H1 (cell line): ENCODE measurements around the gene IWS1. TPM values are rescaled to one million over a fixed set of nuclear protein-coding genes. Genes with fewer than 3 reads are reported as not detected.

Experiments used
- CTCF ChIA-PET: fragments of 300-600 bp; sonication (Branson Sonifier 250); formaldehyde crosslinking; loops from one replicate; lab custom pipeline; 2021; ENCODE audit not compliant: partially characterized antibody; lab: Charles Lee
- POLR2A ChIA-PET: fragments of 300-600 bp; sonication (Branson Sonifier 250); formaldehyde crosslinking; loops from one replicate; lab custom pipeline; 2021; ENCODE audit warnings: inconsistent platforms; ENCODE audit not compliant: partially characterized antibody; lab: Charles Lee
- DNase-seq, 2 experiments: peaks; one replicate each; pipeline versions ENCODE4 v3.0.0 to v3.0.0-alpha.2; 2010 to 2022; ENCODE audit warnings: low spot score in 2 of 2, low read depth in 1 of 2, mixed read lengths in 1 of 2
- FAIRE-seq: peaks from 2 replicates; lab custom pipeline; 2011; peaks lifted over from hg19 to GRCh38; lab: Jason Lieb, UNC
- H2AFZ ChIP-seq: 2 replicates; pipeline ENCODE4 v1.8.1; 2012; ENCODE audit warnings: low read length, inconsistent platforms
- H2AK5ac ChIP-seq: 2 replicates; pipeline ENCODE4 v1.6.1; 2013; ENCODE audit warnings: low read depth, low read length
- H2BK120ac ChIP-seq: replicated peaks from 2 replicates; pipeline ENCODE3; 2013; ENCODE audit warnings: low read depth, low read length, inconsistent platforms
- H2BK12ac ChIP-seq: 2 replicates; pipeline ENCODE4 v1.6.1; 2013; ENCODE audit warnings: low read depth, low read length
- H2BK15ac ChIP-seq: 2 replicates; pipeline ENCODE4 v1.6.1; 2013; ENCODE audit warnings: low read length
- H2BK20ac ChIP-seq: 2 replicates; pipeline ENCODE4 v1.6.1; 2013; ENCODE audit warnings: low read length
- H2BK5ac ChIP-seq: 2 replicates; pipeline ENCODE4 v1.6.1; 2013; ENCODE audit warnings: low read depth, low read length
- H3K14ac ChIP-seq: 2 replicates; pipeline ENCODE4 v1.6.1; 2013; ENCODE audit warnings: inconsistent platforms; ENCODE audit not compliant: insufficient read length
- H3K18ac ChIP-seq: 2 replicates; pipeline ENCODE4 v1.6.1; 2013; ENCODE audit warnings: low read length; ENCODE audit errors: extremely low read depth
- H3K23ac ChIP-seq: 2 replicates; pipeline ENCODE4 v1.6.1; 2013; ENCODE audit warnings: inconsistent platforms; ENCODE audit not compliant: insufficient read length
- H3K23me2 ChIP-seq: 2 replicates; pipeline ENCODE4 v1.6.1; 2013; ENCODE audit warnings: low read depth, low read length
- H3K27ac ChIP-seq: 2 replicates; pipeline ENCODE4 v1.6.1; 2011; ENCODE audit warnings: low read depth, low read length, inconsistent platforms
- H3K27me3 ChIP-seq, 4 experiments: replicated peaks in 1 of 4; 1 replicate in 1 of 4; 2 replicates in 3 of 4; pipeline versions ENCODE4 v1.6.1 to v1.8.1; 2011 to 2013; ENCODE audit warnings: low read length in 3 of 4, mild to moderate bottlenecking in 3 of 4, inconsistent platforms in 2 of 4, mixed read lengths in 2 of 4, moderate library complexity in 1 of 4; ENCODE audit not compliant: control insufficient read depth in 3 of 4, insufficient read depth in 3 of 4; ENCODE audit errors: extremely low read depth in 1 of 4
- H3K36me3 ChIP-seq, 4 experiments: 2 replicates each; pipeline versions ENCODE4 v1.6.1 to v1.8.1; 2011 to 2013; ENCODE audit warnings: mild to moderate bottlenecking in 4 of 4, low read length in 3 of 4, moderate library complexity in 2 of 4, control low read depth in 1 of 4, inconsistent platforms in 1 of 4; ENCODE audit not compliant: insufficient read depth in 4 of 4, control insufficient read depth in 2 of 4
- H3K4ac ChIP-seq: replicated peaks from 2 replicates; pipeline ENCODE3; 2013; ENCODE audit warnings: low read length, low read depth, mixed read lengths, inconsistent platforms; ENCODE audit not compliant: insufficient read length
- H3K4me1 ChIP-seq, 4 experiments: replicated peaks in 1 of 4; 1 replicate in 1 of 4; 2 replicates in 3 of 4; pipeline versions ENCODE4 v1.6.1 to v1.8.1; 2011 to 2013; ENCODE audit warnings: low read length in 3 of 4, inconsistent platforms in 2 of 4, mixed read lengths in 1 of 4; ENCODE audit not compliant: insufficient read depth in 4 of 4, control insufficient read depth in 3 of 4
- H3K4me2 ChIP-seq, 2 experiments: 2 replicates each; pipeline versions ENCODE4 v1.6.1 to v1.8.1; 2011 to 2013; ENCODE audit warnings: low read depth in 2 of 2, low read length in 2 of 2, control low read depth in 1 of 2, inconsistent platforms in 1 of 2, mild to moderate bottlenecking in 1 of 2; ENCODE audit not compliant: insufficient read depth in 1 of 2
- H3K4me3 ChIP-seq, 4 experiments: fragments of 200-600, 300-600 bp in 1 of 4; sonication (generic), shearing (Covaris generic), sonication (Bioruptor Twin) in 1 of 4; 2 replicates each; pipeline versions ENCODE4 v1.5.1 to v1.8.1; 2011 to 2016; ENCODE audit warnings: low read length in 4 of 4, low read depth in 3 of 4, control low read depth in 2 of 4, inconsistent platforms in 2 of 4, mild to moderate bottlenecking in 2 of 4, mixed read lengths in 1 of 4, moderate library complexity in 1 of 4; ENCODE audit not compliant: insufficient read depth in 2 of 4; ENCODE audit errors: extremely low read depth in 1 of 4
- H3K56ac ChIP-seq: replicated peaks from 2 replicates; pipeline ENCODE3; 2013; ENCODE audit warnings: low read depth, mild to moderate bottlenecking, mixed read lengths, low read length, inconsistent platforms; ENCODE audit not compliant: insufficient read length
- H3K79me1 ChIP-seq: 2 replicates; pipeline ENCODE4 v1.6.1; 2013; ENCODE audit warnings: low read depth, low read length, control low read depth
- H3K79me2 ChIP-seq, 2 experiments: 2 replicates each; pipeline versions ENCODE4 v1.6.1 to v1.8.1; 2012 to 2013; ENCODE audit warnings: low read length in 2 of 2, mild to moderate bottlenecking in 2 of 2, inconsistent platforms in 1 of 2; ENCODE audit not compliant: insufficient read depth in 2 of 2, control insufficient read depth in 1 of 2
- H3K9ac ChIP-seq, 4 experiments: replicated peaks in 1 of 4; 1 replicate in 1 of 4; 2 replicates in 3 of 4; pipeline versions ENCODE4 v1.6.1 to v1.8.1; 2011 to 2013; ENCODE audit warnings: low read depth in 3 of 4, low read length in 3 of 4, control low read depth in 2 of 4, mild to moderate bottlenecking in 2 of 4, moderate library complexity in 2 of 4, inconsistent platforms in 1 of 4; ENCODE audit errors: extremely low read depth in 1 of 4
- H3K9me3 ChIP-seq, 2 experiments: 2 replicates each; pipeline versions ENCODE4 v1.6.1 to v1.8.1; 2012 to 2013; ENCODE audit warnings: mild to moderate bottlenecking in 2 of 2, moderate library complexity in 2 of 2, control low read depth in 1 of 2, inconsistent platforms in 1 of 2, low read depth in 1 of 2, low read length in 1 of 2, mixed read lengths in 1 of 2; ENCODE audit not compliant: insufficient read depth in 2 of 2
- H4K20me1 ChIP-seq, 2 experiments: replicated peaks in 1 of 2; 2 replicates each; pipeline versions ENCODE3 to v1.8.1; 2011 to 2013; ENCODE audit warnings: inconsistent platforms in 2 of 2, low read length in 2 of 2, mild to moderate bottlenecking in 1 of 2; ENCODE audit not compliant: insufficient read depth in 2 of 2, control insufficient read depth in 1 of 2
- H4K5ac ChIP-seq: 2 replicates; pipeline ENCODE4 v1.6.1; 2013; ENCODE audit warnings: low read length, low read depth, mixed read lengths, inconsistent platforms; ENCODE audit not compliant: insufficient read length
- H4K8ac ChIP-seq: 2 replicates; pipeline ENCODE4 v1.8.0; 2013; ENCODE audit warnings: mild to moderate bottlenecking, moderate library complexity, low read length, inconsistent platforms; ENCODE audit not compliant: insufficient read depth; ENCODE audit errors: extremely low read depth
- H4K91ac ChIP-seq: replicated peaks from 2 replicates; pipeline ENCODE3; 2013; ENCODE audit warnings: low read length, mixed read lengths, inconsistent platforms; ENCODE audit not compliant: insufficient read length
- ASH2L ChIP-seq: fragments of 200-600, 300-600 bp; sonication (generic); IDR thresholded peaks from one replicate; pipeline ENCODE4 v1.7.1; 2017; ENCODE audit warnings: low read length
- BCL11A ChIP-seq, 2 experiments: IDR thresholded peaks; one replicate each; pipeline ENCODE4 v1.6.1; 2011; ENCODE audit warnings: low read depth in 2 of 2, low read length in 2 of 2, mild to moderate bottlenecking in 2 of 2
- CEBPB ChIP-seq: IDR thresholded peaks from 2 replicates; pipeline ENCODE4 v1.6.1; 2012; ENCODE audit warnings: low read depth, low read length
- EGR1 ChIP-seq: IDR thresholded peaks from 2 replicates; pipeline ENCODE4 v1.6.1; 2011; ENCODE audit warnings: low read depth, low read length, borderline replicate concordance
- FOSL1 ChIP-seq: IDR thresholded peaks from 2 replicates; pipeline ENCODE4 v1.6.1; 2011; ENCODE audit warnings: mild to moderate bottlenecking, low read depth, low read length, moderate library complexity; ENCODE audit not compliant: insufficient read depth
- POU5F1 ChIP-seq: IDR thresholded peaks from 2 replicates; pipeline ENCODE4 v1.6.1; 2011; ENCODE audit warnings: low read depth, mild to moderate bottlenecking, low read length, moderate library complexity
- RFX5 ChIP-seq: IDR thresholded peaks from 2 replicates; pipeline ENCODE4 v1.6.1; 2011; ENCODE audit warnings: low read depth, low read length, improper control_type of control experiment, borderline replicate concordance
- SAP30 ChIP-seq: fragments of 300-600 bp; sonication (generic); IDR thresholded peaks from 2 replicates; pipeline ENCODE4 v1.7.1; 2012; ENCODE audit warnings: low read length, moderate library complexity, mild to moderate bottlenecking, inconsistent platforms; ENCODE audit not compliant: insufficient read depth, insufficient replicate concordance
- SIRT6 ChIP-seq: IDR thresholded peaks from one replicate; pipeline ENCODE4 v1.7.1; 2012; ENCODE audit warnings: low read length, inconsistent platforms
- SP1 ChIP-seq: IDR thresholded peaks from 2 replicates; pipeline ENCODE4 v1.6.1; 2011; ENCODE audit warnings: low read depth, low read length
- SUZ12 ChIP-seq: fragments of 200-600 bp; sonication (generic); IDR thresholded peaks from 2 replicates; pipeline ENCODE4 v1.6.1; 2012; ENCODE audit warnings: mild to moderate bottlenecking, inconsistent platforms, low read length, moderate library complexity, mixed read lengths
- YY1 ChIP-seq: IDR thresholded peaks from 2 replicates; pipeline ENCODE4 v1.6.1; 2011; ENCODE audit warnings: low read depth, mild to moderate bottlenecking, low read length
- WGBS, 2 experiments: shearing (Covaris generic) in 1 of 2; methylation state at CpG; one replicate each; pipeline versions ENCODE4 v1.1.6 to v1.1.7; 2013 to 2015; ENCODE audit warnings: low lambda C conversion rate in 2 of 2, mixed read lengths in 2 of 2, inconsistent platforms in 1 of 2, low coverage in 1 of 2, missing lambda C conversion rate in 1 of 2; ENCODE audit not compliant: insufficient replicate concordance in 2 of 2, insufficient coverage in 1 of 2, insufficient read length in 1 of 2; ENCODE audit errors: extremely low coverage in 1 of 2, missing lambda C conversion rate in 1 of 2; 5-methylcytosine and 5-hydroxymethylcytosine counted together
- polyA plus RNA-seq, 7 experiments: library from polyadenylated mRNA; depleted of rRNA in 3 of 7; stranded (reverse) in 5 of 7; unstranded in 2 of 7; fragments of >200 nt in 5 of 7; fragments of 200-250 nt in 2 of 7; gene quantifications; 1 replicate in 5 of 7; 2 replicates in 1 of 7; 4 replicates in 1 of 7; pipeline versions ENCODE4 v1.2.1 to v1.2.3, GENCODE V29; 2011 to 2013; ENCODE audit warnings: missing spikeins in 2 of 7, mixed read lengths in 2 of 7
- total RNA-seq: library from RNA; stranded (reverse); fragmentation: NEBNext Ultra II Directional; extraction: Animal tissue kit (Norgen Biotek cat#: 25700); gene quantifications from 2 replicates; pipeline ENCODE4 v1.2.1, GENCODE V29; 2021

IWS1 gene
- total and polyA plus RNA-seq, 2 of the 8 experiments (the other 6 are each of a cell fraction or from before 2014, with no cell fraction given) = 18.4 to 64.8 TPM

- ChIA-PET CTCF (interaction anchor here (1.6 kb wide), 1 partner anchor 17 kb away, joined by 3 read pairs; no protein-coding TSS in a partner anchor), POLR2A (interaction anchor here (1.2 to 6.9 kb wide), 3 partner anchors 9 to 38 kb away, joined by 3 to 48 read pairs (median 3); partner anchors contain the start of gene IWS1)
- no peak overlapping the region for H2AK5ac ChIP-seq
- no peak overlapping the region for H3K23ac ChIP-seq
- H3K9ac ChIP-seq = no peak overlapping the region
- no peak overlapping the region for H3K4ac ChIP-seq
- no peak for FAIRE-seq
- no peak overlapping the region for H2BK15ac ChIP-seq
- no peak overlapping the region for H3K18ac ChIP-seq
- no peak overlapping the region for H2BK5ac ChIP-seq
- no peak overlapping the region for H4K91ac ChIP-seq
- no peaks in the 10 kb centered on the region for H3K23me2 ChIP-seq
- no peak overlapping the region for H3K27ac ChIP-seq
- no peak overlapping the region for H4K8ac ChIP-seq
- H3K56ac ChIP-seq = no peak overlapping the region
- no peak overlapping the region for H2BK120ac ChIP-seq
- peaks cover 2% of the 10 kb centered on the region; the same call in 1 of the 2 replicates for H3K79me1 ChIP-seq
- 95% methylated on average over 2 of the region's 2 CpGs; no CpG with 5 or more reads in 1 of the 2 experiments for WGBS, 2 experiments
- no peak overlapping the region for H2BK20ac ChIP-seq
- H4K5ac ChIP-seq = no peak overlapping the region
- no peak overlapping the region for H3K14ac ChIP-seq
- H3K36me3 ChIP-seq = peaks cover 0 to 26% (median 11%) of the 10 kb centered on the region in 4 experiments; a peak in 5 of 8 replicates
- no peak overlapping the region for H3K4me3 ChIP-seq
- peaks cover 7 to 12% (median 8%) of the 10 kb centered on the region in 4 experiments; a peak in 6 of 7 replicates for H3K4me1 ChIP-seq
- no peak overlapping the region for H2AFZ ChIP-seq
- peaks cover 29 to 32% of the 10 kb centered on the region in 2 experiments for H4K20me1 ChIP-seq
- no peak for DNase-seq
- H3K4me2 ChIP-seq = no peak overlapping the region
- H3K27me3 ChIP-seq = no peaks in the 10 kb centered on the region
- peaks cover 25 to 99% of the 10 kb centered on the region in 2 experiments for H3K79me2 ChIP-seq
- H2BK12ac ChIP-seq = no peak overlapping the region
- no peaks in the 10 kb centered on the region for H3K9me3 ChIP-seq
- TF ChIP-seq FOSL1 (no peak), EGR1 (no peak), RFX5 (no peak), YY1 (no peak), CEBPB (no peak), SIRT6 (no peak), SAP30 (no peak), SUZ12 (no peak), SP1 (no peak), ASH2L (no peak), BCL11A (IDR thresholded peaks at IDR 0.05; ENCODE audit: low read depth in 2 of 2, low read length in 2 of 2) (no peak), POU5F1 (no peak)
Measured at GRCh38 chr2:127517465-127517864, 8.8 kb downstream of the IWS1 start.
